ENCODE data around the gene SPATA21.
"Not testable (repeated sequence)": the region's sequence is repeated elsewhere in the genome, so short reads cannot be mapped to it uniquely, and the experiment has no call there.

SPATA21 gene

GRCh38 chr1:16436946-16437474 lies at the start of gene SPATA21:
Gene SPATA21, minus strand, starts transcription at chr1:16437424. Its CDS starts 6,053 bp downstream, at chr1:16431371.
- DNase-seq, result no peak

GRCh38 chr1:16487011-16487410 lies 49.8 kb upstream of the SPATA21 start:
- DNase-seq, result not testable (repeated sequence)

- DNase-seq, result not testable (repeated sequence)
Observed at GRCh38 chr1:16486316-16486715, 49.1 kb upstream of the SPATA21 start.

GRCh38 chr1:16484931-16485330 lies 47.7 kb upstream of the SPATA21 start:
- DNase-seq, result no peak

GRCh38 chr1:16484501-16484835 lies 47.2 kb upstream of the SPATA21 start:
- DNase-seq, result no peak

- not testable (repeated sequence) for DNase-seq
Observed at GRCh38 chr1:16483639-16484500, 46.6 kb upstream of the SPATA21 start.

- not testable (repeated sequence) for DNase-seq
Observed at GRCh38 chr1:16483146-16483545, 45.9 kb upstream of the SPATA21 start.

GRCh38 chr1:16478091-16478490 lies 40.9 kb upstream of the SPATA21 start:
- DNase-seq, result no peak

GRCh38 chr1:16475771-16476770 lies 38.8 kb upstream of the SPATA21 start:
- not testable (repeated sequence) for DNase-seq

- DNase-seq, result peak; percentile 40
Observed at GRCh38 chr1:16474891-16475290, 37.7 kb upstream of the SPATA21 start.

GRCh38 chr1:16474166-16474800 lies 37.1 kb upstream of the SPATA21 start:
- no peak for DNase-seq

GRCh38 chr1:16468558-16468957 lies 31.3 kb upstream of the SPATA21 start:
- DNase-seq, result no peak

- no peak for DNase-seq
Observed at GRCh38 chr1:16464917-16465625, 27.8 kb upstream of the SPATA21 start.

GRCh38 chr1:16462773-16463330 lies 25.6 kb upstream of the SPATA21 start:
- DNase-seq, result no peak

- DNase-seq, result no peak
Observed at GRCh38 chr1:16461681-16462080, 24.5 kb upstream of the SPATA21 start.

GRCh38 chr1:16459352-16459925 lies 22.2 kb upstream of the SPATA21 start:
- DNase-seq, result no peak

- DNase-seq, result no peak
Observed at GRCh38 chr1:16458831-16459230, 21.6 kb upstream of the SPATA21 start.

- not testable (repeated sequence) for DNase-seq
Observed at GRCh38 chr1:16456151-16456550, 18.9 kb upstream of the SPATA21 start.

GRCh38 chr1:16454909-16455308 lies 17.7 kb upstream of the SPATA21 start:
- DNase-seq, result not testable (repeated sequence)

- no peak for DNase-seq
Observed at GRCh38 chr1:16451841-16452528, 14.8 kb upstream of the SPATA21 start.
